GM12872 (cell line): ENCODE measurements around the gene CCDC141.

Experiments used
- CTCF ChIP-seq: IDR thresholded peaks from 3 replicates; pipeline ENCODE4 v1.5.1; 2011; ENCODE audit warnings: low read depth, mild to moderate bottlenecking, low read length, moderate library complexity; ENCODE audit not compliant: insufficient read depth

The CCDC141 gene

GRCh38 chr2:179072527-179072926 is 22.6 kb upstream of the CCDC141 start:
- TF ChIP-seq CTCF = no peak

- no peak for TF ChIP-seq CTCF
Observed at GRCh38 chr2:179071810-179072355, 21.9 kb upstream of the CCDC141 start.

- no peak for TF ChIP-seq CTCF
Observed at GRCh38 chr2:179070895-179071294, 21.0 kb upstream of the CCDC141 start.

- TF ChIP-seq CTCF = no peak
Observed at GRCh38 chr2:179069685-179070084, 19.7 kb upstream of the CCDC141 start.

- no peak for TF ChIP-seq CTCF
Observed at GRCh38 chr2:179068991-179069643, 19.2 kb upstream of the CCDC141 start.

- TF ChIP-seq CTCF = no peak
Observed at GRCh38 chr2:179059026-179059700, 9.2 kb upstream of the CCDC141 start.

GRCh38 chr2:179057737-179058136 is 7.8 kb upstream of the CCDC141 start:
- no peak for TF ChIP-seq CTCF
